Measurements from ENCODE around the gene NUDT8.

NUDT8 gene, protein sequence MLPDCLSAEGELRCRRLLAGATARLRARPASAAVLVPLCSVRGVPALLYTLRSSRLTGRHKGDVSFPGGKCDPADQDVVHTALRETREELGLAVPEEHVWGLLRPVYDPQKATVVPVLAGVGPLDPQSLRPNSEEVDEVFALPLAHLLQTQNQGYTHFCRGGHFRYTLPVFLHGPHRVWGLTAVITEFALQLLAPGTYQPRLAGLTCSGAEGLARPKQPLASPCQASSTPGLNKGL

DNA sequence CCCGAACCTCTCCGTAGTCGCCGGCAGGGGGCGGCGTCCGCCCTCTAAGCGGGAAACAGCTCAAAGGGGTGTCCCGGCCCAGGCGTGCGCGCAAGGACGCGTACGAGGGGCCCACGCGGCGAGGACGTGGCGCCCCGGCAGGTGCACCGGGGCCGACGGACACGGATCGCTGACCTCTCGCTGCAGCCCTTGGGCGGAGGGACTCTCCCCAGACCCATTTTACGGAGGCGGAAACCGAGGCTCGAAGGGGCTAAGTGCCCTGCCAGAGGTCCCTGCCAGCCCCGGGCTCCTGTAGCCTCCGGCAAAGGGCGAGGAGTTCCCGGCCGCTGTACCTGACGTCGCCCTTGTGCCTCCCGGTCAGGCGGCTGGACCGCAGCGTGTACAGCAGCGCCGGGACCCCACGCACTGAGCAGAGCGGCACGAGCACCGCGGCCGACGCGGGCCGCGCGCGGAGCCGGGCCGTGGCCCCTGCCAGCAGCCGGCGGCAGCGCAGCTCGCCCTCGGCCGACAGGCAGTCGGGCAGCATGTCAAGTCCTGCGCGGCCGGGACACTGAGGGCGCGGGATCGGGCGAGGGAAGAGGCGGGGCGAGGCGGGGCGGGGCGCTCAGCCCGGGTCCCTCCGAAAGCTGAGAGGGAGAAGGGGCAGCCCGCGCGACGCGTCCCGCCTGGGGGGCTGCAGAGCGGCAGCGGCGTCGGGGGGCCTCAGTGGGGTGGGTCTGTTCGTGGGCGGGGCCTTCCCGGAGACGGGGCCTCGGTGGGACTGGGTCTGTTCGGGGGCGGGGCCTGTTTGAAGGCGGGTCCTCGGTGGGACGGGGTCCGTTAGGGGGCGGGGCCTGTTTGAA, at the start of gene NUDT8:
NUDT8 (minus strand) TSS at position 552 of the 842 bp plus-strand sequence; CDS start at position 526, 26 bp downstream.
- DNase-seq, result peak in 48 of 58 donors; percentile 12 to 87 (median 62)

DNA sequence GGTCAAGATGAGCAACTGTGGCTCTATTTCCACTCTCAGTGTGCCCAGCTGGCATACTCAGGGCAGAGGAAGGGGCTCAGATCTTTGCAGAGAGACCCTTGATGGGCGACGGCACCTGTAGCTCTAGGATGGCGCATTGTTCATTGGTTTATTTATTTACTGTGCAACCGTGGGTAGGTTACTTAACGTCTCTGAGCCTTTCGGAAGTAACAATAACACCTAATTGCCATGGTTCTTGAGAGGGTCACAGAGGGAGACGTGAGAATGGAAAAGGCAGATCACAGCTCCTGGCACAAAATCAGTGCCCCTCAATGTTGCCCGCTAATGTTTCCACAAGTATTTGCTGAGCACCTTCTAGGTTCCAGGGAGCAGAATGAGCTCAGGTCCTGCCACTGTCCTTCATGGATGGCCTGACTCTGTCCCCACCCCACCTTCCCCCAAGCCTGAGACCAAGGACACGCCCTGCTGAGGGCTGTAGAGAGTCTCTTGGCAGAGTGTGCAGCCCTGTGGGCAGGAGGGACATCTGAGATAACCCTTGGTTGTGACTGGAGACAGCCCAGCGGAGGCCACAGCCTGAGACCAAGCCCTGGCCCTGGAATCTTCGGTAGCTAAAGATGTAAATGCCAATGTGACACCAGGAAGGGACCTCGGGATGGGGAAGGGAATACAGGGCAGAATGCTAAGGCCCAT, 45.5 kb upstream of the NUDT8 start:
- DNase-seq, result no peak

DNA sequence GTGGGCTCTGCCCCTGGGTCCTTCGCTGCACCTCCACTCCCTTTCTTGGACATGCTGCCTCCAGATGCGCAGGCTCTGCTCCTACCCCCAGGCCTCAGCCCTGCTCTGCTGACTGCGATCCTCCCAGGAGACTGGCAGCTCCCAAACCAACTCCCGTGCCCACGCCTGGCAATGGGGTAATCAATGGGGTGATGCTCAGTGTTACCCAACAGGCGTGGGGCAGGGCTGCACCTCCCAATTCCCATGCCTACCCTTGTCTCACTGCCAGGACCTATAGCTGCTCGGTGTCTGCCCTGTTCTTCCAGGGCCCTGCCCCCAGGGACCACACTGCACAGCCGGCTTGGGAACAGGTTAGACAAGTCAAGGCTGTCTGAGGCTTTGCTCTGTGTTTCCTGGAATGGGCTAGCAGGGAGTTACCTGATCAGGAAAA, 44.7 kb upstream of the NUDT8 start, which contains the start of gene ALDH3B2:
ALDH3B2 (minus strand) TSS at position 182 of the 430 bp plus-strand sequence. CDS start 7,688 bp downstream, outside the sequence.
- DNase-seq, result no peak

DNA sequence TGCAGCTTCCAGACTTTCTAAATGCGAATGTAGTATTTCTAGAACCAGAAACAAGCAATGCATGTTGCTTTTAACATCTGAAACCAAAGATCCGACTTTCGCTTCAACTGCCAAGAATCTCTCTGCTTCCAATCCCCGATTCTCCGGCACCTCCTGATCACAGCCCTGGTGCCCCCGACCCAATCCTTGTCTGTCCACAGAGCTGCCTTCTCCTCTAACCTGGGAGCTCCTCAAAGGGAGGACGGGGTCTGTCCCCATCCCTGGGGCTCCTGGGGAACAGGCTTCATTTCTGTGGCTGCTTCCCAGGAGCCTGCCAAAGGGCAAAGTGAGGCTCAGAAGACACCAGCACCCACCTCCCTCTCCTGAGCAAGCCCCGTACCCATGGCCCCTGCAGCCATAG, 44.2 kb upstream of the NUDT8 start:
- no peak for DNase-seq

DNA sequence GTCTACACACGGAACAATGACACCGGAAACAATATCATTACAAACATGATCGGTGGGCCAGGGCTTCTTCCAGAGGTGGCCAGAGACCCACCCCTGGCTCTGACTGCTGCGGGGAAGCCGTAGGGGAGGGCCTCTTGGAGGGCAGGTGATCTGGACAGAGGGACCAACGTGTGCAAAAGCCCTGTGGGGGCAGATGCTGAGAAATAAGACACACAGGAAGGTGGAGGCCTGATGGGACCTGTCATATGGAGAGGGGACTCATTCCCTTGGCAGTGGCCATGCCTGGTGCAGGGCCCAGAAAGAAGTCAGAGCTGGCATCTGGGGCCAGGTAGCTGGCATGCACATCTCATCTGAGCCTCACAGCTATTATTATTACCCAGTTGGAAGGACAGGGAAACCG, 43.6 kb upstream of the NUDT8 start:
- DNase-seq, result no peak

DNA sequence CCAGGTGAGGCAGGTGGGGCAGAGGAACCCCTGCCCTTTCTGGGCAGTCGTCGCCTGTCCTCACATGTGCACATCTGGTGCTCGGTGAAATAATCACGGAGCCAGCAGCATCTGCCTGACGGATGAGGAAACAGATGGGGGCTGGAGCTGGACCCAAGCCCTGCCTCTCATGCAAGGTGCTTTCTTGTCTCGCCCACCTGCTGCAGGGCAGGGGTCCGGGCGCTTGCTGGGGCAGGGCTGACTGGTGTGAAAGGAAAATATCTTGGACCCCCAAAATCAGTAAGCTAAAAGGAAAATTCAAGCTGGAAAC, 41.4 kb upstream of the NUDT8 start:
- DNase-seq, result no peak

DNA sequence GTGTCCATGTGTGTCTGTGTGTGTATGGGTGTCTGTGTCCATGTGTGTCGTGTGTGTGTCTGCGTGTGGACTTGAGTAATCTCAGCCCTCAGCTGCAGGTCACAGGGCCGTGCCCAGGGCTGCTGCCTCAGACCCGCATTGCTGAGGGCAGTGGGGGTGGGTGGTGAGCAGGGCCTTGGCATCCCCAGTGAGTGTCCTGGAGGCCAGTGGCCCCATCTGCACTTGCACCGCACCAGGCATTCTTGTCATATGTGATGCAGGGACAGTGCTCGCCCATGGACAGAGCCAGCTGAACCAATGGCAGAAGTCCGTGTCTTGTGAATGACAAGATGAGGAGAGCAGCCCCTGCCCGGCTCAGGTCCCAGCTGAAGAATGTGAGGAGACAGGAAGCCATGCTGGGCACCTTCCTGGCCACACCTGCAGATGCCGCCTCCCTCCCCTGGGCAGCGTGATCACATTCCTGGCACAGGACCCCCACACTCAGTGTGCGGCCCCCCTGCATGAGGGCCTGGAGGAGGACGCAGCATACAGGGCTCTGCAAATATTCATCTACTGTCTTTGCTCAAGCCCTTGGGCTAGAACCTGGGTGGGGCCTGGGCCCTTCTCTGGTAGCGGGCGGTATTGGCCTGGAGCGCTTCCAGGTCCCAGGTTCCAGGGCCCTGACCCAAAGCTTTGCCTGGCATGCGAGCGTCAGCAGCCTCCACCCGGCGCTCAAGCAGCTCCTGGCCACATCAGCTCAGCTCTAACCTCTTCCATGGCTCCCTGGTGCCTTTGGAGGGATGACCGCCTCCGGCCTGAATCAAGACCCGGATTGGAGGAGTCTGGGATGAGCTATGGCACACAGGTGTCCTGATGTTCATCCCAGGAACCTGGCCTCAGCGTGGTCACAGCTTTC, 40.8 kb upstream of the NUDT8 start:
- no peak for DNase-seq

DNA sequence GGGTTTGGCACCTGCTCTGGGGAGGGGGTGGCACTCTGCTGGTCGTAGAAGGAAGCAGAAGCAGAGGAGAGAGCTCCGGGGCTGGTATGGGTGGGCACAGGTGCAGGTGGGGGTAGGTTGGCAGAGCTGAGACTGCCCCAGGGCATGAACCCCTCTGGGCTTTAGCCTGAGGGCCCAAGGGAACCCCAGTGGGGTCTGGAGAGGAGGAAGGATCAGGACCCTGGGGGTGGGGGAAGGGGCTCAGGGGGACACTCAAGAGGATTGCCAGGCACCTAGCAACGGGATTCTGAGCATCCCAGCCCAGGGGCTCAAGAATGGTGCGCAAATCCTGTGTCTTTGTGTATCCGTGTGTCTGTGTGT, 38.4 kb upstream of the NUDT8 start:
- no peak for DNase-seq

DNA sequence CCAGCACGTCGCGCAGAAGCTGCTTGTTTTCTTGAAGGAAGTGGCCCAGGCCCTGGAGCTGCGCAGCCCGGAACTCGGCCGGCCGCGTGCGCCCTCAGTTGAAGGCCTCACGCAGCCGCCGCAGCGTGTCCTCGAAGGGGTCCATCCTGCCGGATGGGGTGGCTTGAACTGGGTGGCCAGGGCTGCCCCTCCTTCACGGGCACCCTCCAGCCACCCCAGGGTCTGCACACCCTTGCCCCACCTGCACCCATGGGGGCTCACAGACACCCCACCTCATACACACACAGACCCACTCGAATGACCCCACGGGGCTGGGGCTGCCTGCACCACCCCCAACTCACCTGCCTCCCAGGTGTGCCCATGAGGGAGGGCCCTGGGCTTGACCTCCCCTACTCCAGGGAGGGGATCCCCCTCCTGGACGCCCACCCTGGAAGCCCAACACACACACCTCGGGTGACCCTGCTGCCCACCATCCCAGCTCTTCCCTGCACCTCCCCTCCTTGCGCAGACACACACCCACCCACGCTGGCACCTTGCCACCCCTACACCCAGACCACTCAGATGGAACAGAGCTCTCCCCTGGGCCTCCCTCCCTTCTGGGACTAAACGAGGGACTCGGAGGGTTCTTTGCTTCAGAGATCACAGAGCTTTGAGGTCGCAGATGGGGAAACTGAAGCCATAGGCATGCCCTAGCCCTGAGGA, 37.9 kb upstream of the NUDT8 start:
- DNase-seq, result no peak

DNA sequence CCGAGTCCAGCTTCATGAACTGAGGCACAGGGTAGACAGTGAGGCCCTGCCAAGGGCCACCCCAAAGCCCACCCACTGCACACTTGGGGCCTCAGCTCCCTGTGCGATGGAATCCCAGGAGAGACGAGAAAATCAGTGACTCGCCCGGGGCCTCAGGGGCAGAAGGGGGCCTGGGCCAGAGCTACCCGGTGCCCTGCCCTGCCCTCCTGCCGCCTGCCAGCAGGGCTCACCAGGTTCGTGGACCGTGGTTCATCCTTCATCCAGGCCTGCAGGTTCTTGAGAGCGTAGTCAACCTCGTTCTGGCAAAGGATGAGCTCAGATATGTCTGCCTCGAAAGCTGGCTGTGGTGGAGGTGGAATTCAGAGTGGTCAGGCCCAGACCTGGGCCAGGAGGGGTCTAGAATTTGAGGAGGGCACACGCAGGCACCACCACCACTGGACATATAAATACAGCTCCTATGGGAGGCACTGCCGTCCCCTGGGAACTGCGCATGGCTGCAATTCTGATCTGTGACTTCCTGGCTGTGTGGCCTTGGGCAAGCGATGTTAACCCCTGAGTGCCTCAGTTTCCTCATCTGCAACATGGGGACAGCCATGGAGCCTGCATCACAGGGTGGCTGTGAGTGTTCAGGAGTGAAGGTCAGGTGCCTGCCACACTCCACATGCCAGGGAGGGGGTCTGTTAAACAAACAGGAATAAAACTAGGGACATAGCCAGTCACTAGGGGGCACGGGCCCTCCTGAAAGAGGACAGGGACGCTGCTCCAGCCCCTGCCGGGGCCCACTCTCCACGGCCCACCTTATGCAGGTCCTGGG, 37.1 kb upstream of the NUDT8 start:
- no peak for DNase-seq

DNA sequence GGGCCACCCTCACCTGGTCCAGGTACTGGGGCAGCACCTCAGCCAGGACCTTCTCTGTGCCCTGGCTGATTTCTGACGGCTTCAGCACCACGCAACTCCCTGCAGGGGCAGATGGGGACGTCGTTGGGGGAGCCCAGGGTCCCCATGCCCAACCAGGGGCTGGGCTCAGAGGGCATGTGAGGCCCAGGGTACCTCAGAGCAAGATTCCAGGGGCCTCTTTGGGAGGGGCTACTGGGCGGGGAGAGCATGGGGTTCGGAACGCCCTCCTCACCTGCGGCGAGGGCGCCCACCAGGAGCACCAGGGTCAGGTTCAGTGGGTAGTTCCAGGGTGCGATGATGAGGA, 36.5 kb upstream of the NUDT8 start:
- DNase-seq, result no peak

DNA sequence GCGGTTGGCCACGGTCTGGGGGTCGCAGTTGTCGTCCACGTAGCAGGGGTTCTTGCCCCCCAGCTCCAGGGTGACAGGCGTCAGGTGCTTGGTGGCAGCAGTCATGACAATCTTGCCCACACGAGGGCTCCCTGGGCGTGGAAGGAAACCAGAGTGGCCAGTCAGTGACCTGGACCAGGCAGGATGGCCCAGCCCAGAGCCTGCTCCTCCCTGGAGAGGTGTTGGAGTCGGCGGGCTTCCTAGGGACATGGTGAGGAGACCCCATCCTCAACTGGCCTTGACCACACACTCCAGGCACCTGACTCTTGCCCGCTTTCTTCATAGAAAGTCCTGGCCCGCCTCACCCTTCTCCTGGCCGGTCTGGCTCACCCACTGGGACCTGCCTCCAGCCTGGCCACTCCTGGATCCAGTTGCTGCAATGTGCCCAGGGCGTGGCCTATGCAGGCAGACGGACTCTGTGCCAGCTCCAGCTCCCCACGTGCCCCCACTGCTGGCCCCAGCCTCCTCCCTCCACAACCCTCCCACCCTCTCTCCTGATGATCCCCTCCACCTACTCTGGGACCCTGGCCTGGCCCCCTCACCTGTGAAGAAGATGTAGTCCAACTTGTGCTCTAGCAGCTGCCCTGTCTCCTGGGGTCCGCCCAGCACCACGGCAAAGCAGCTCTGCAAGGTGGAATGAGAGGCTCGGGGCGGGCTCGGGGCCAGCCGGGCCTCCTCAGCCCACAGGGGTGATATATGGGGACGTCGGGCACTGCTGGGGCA, 36.0 kb upstream of the NUDT8 start:
- no peak for DNase-seq

DNA sequence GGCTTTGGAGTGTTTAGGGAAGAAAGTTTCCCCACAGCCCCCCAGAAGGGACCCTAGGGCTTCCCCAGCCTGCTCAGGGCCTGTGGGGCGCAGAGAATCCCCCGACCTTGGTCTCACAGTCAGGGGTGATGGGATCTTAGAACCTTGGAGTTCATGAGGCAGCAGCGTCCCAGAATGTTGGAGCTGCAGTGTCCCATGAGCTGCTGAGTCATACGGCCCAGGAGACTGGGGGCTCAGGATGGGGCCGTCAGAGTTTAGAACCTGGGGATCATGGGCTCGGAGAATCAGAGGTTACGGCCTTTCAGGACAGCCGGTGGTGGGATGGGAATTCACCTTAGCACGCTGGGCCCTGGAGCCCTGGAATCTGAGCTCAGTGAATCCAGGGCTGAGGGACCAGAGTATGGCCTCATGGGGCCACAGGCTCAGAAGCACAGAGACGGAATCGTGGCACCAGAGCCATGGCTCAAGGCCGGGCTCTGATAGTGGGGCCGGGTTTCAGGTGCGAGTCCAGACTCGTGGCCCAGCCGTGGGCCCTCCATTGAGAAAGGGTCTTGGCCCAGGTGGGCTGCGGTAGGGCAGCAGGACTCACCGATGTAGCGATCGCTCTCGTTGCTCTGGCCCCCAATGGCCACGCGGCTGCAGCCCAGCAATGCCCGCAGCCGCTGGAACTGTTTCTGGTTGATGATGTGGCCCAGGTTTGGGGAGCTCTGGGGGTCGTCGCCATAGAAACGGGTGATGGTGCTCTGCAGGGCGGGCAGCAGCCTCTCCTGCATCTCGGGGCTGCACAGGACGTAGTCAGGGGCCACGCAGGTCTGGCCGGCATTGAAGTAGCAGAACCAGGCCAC, 35.2 kb upstream of the NUDT8 start:
- no peak for DNase-seq

DNA sequence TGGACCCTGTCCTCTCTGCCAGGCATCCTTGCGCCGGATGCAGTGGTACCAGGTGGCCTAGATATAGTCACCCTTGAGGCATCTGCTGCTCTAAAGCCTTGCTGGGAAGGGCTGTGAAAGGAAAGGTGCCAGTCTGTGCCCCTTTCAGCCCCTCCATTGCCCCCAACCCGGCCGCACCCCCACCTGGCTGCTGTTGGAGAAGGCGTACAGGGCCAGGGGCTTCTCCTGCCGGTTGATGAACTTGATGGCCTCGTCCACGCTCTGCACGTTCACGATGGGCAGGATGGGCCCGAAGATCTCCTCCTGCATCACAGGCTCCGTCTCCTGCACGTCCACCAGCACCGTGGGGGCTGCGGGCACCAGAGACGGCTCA, 34.5 kb upstream of the NUDT8 start:
- DNase-seq, result no peak

DNA sequence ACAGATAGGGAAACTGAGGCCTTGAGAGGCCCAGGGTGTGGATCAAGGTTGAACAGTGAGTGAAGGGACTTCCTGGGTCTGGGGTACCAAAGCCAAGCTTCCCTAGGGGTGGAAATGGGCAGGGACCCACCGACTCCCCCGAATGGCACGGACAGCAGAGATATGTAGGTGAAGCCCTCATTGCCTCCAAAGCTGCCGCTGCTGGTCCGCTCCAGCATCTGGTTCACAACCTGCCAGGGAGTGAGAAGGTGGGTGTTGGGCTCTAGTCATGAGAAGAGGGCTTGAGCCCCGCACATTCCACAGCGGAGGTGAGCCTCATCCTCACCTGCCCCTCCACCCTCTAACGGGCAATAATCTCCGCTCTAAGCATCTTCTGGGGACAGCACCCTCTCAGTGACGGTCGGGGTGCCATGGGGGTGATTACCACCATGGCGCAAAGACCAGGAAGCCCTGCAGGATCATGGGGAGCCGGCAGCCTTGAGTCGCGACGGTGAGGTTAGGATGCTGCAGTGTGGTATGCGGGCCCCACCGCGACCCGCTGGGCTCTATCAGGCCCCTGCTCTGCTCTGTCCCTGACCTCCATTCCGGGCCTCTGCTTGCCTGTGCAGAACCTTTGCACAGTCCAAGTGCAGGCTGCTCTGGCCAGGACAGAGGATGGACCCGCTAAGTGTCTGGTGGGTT, 33.9 kb upstream of the NUDT8 start:
- DNase-seq, result no peak

DNA sequence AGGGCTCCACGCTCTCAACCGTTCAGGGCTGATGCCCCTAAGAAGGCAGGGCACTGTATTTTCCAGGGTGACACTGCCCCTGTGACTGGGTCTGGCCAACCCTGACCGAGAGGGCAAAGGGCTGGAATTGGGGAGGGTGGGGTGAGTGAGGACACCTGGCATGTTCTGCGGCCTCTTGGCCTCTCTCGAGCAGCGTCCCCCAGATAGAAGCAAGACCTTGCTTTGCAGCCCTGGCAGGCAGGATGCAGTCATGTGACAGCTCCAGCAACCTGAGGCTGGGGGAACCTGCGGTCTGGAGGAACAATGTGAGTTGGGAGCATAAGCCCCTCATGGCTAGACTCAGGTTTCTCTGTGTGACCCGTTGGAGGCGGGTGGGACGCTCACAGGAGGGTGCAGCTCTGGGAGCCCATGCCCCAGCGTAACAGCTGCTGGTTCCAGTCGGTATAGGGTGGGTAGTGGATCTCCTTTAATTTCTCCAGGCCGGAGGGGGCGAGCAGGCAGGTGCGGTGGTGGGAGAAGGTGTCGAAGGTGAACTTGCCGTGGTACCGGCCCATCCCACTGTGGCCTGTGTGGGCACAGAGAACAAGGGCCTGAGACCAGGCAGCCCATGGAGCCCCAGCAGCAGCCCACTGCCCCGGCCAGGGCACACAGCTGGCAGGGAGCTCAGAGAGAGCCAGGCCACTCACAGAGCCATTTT, 33.2 kb upstream of the NUDT8 start:
- no peak for DNase-seq
